Measurements from ENCODE around the gene PUM2. TPM values are rescaled to one million over a fixed set of nuclear protein-coding genes. Genes with fewer than 3 reads are reported as not detected.

The PUM2 gene
- total RNA-seq, 1 donor from 2014 or later, result 130 TPM

- peak; percentile 53 for ATAC-seq
- intact Hi-C loops (cut with DNase I), result no loop called here
Measured at GRCh38 chr2:20223407-20224163, 127.1 kb downstream of the PUM2 start.

DNA sequence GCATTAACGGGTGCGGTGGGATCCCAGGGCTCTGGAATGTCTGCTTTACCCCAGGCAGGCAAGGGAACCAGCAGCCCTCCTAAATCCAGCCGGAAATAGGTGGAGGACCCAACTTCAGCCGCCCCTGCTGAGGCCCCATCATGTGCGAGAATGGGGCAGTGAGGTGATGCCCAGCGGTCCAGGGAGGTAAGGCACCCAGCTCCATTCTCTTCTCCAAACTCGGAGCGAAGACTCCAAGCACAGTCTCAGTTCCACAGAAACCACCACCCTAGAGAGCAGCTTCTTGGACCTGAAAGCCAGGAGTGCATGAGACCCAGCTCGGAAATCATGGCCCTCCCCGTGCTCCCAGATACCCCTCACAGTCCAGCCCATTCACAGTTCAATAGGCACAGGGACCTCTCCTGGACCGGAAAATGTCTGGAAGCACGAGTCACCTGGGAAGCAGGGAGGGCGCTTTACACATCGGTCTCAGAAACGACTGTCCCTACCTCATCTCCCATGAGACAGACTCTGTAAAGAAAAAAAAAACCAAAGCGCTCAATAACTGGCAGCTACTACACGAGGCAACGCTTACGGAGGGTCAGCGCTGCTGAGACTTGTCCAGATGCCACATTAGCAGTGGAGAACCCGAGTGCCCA lies 127.8 kb downstream of the PUM2 start:
- no peak for DNase-seq (ENCODE audit: low spot score)
- intact Hi-C loops (cut with DNase I), result no loop called here
- no peak for ATAC-seq

More at GRCh38 chr2:20223407-20224163, 127.1 kb downstream of the PUM2 start:
- peak; percentile 64 for DNase-seq (ENCODE audit: low spot score)

- intact Hi-C loops (cut with DNase I), result no loop called here
- DNase-seq (ENCODE audit: low spot score), result no peak
- ATAC-seq, result no peak
Measured at GRCh38 chr2:20222014-20222768, 128.5 kb downstream of the PUM2 start.

DNA sequence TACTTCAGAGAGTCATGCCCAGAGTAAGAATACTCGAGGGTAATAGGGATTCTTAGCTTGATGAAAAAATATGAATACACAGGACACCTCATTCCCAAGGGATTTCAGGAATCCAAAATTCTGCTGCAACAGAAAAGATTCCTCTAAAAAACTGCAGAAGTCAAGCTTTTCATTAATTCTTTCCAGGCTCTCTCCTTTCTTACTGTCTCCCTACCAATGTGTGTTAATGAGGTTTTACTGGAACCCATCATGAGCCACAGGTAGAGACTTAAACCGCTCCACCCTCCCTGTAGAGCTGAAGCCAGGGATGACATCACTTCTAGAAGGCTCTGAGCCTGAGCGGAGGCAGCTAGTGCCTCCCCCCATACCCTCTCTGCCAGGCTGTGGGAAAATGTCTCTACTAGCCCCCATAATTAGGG lies 129.1 kb downstream of the PUM2 start:
- ATAC-seq (no peak), DNase-seq (ENCODE audit: low spot score) (no peak)
- intact Hi-C loops (cut with DNase I), result no loop called here

DNA sequence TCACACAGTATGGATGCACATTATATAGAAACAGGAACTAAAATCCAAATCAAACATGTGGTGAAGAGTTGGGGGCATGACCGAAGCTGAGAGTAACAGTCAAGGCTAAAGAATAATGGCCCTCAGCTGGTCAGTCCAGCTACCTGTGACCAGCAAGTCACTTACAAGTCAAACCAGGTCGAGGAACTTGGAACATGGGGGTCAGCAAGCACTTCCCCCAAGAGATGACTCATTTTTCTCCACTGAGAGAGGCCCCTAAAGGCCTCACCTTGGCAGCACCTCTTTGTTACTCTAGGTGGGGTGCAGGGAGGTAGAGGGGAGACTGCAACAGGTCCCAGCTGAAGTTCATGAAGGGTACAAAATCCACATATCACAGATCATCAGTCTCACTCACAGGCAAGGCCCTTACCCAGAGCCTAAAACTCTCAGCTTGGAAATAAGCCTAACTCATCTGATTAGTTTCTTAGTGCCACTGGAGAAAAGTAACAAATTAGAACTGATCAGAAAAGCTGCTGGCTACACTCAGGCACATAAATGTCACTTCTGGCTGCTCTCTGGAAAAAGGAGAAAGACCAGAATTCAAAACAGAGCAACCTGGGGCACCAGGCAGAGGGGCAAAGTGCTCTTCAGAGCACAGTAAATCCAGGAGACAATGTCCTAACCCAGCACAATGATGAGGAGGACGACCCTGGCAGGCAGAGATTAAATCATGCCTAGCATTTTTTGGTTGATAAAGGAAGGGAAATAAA lies 129.7 kb downstream of the PUM2 start:
- intact Hi-C loops (cut with DNase I), result no loop called here
- ATAC-seq (no peak), DNase-seq (ENCODE audit: low spot score) (no peak)

GRCh38 chr2:20219763-20220380 lies 130.8 kb downstream of the PUM2 start:
- intact Hi-C loops (cut with DNase I), result no loop called here
- no peak for DNase-seq (ENCODE audit: low spot score)

DNA sequence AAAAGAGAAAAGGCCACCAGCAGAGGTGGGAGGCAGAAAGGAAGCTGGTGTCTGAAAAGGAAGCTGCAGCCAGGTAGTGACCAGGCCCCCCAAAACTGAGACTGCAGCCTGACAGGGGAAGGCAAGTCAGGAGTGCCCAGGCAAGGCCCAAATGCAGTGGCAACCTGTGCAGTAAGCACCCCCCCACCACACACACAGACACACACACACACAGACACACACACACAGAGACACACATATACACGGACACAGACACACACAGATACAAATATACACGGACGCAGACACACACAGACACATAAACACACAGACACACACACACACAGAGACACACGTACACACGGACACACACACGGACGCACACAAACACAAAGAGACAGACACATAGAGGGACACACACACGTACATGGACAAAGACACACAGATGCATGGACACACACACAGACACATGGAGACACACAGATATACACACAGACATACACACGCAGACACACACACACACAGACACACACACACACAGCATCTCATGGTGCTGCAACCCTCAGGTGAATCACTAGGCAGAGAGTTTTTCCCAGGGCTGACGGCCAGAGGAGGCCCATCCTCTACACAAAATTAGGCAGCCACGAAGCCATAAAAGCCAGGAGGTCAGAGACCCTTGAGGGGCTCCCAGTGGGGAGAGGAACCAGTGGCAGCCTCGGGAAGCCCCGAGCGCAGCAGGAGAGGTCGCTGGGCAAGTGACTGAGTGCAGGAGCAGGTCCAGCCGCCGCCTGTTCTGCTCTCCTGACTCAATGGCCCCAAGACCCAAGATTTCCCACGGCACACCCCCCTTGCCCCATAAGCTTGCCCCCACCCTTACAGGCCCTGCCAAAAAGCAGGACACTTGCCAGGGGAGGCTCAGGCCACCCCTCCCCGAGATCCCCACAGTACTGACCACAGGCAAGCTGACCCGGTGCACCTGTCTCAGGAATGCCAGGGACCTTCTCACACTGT lies 132.0 kb downstream of the PUM2 start:
- intact Hi-C loops (cut with DNase I), result no loop called here
- ATAC-seq (no peak), DNase-seq (ENCODE audit: low spot score) (no peak)

More at GRCh38 chr2:20219763-20220380, 130.8 kb downstream of the PUM2 start:
- no peak for ATAC-seq

- DNase-seq (ENCODE audit: low spot score) (no peak), ATAC-seq (no peak)
- intact Hi-C loops (cut with DNase I), result no loop called here
Measured at GRCh38 chr2:20217041-20217970, 133.3 kb downstream of the PUM2 start.

DNA sequence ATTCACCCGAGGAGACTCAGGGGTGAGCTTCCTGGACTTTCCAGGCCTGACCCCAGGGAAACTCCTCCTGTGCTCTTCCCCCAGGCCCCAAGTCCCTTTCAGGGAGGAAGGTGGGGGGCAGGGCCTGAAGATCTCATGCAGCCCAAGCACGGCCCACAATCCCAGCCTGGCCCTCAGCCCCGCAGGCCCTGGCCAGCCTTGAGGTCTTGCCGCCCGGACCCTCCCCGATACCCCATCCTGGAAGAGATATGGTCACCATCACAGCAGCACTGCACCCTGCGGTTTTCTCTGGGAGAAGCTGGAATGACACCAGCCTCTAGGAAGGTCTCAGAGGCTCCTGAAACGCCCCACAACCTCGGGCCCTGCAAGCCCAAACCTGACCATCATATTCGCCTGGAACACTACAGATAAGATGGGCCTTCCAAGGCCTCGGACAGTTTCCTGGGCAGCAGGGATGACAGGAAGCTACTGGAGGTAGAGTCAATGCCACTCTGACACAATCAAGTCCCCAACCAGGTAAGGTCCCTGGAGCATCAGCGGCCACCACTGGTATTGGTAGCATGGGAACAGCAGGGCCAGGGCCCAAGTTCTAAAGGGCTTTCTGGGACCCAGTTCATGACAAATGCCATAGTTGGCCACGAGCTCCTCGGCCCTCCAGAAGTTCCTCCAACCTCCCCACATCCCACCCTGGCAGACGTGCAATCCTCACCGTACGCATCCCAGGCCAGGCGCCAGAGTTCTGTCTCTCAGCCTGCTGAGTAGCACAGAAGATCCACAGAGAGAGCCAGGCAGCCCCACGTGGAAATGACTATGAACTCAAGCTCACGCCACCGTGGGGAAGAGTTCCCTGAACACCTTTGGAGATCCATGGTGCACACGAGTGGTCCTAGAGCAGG lies 134.3 kb downstream of the PUM2 start:
- intact Hi-C loops (cut with DNase I), result no loop called here
- ATAC-seq (no peak), DNase-seq (ENCODE audit: low spot score) (no peak)

DNA sequence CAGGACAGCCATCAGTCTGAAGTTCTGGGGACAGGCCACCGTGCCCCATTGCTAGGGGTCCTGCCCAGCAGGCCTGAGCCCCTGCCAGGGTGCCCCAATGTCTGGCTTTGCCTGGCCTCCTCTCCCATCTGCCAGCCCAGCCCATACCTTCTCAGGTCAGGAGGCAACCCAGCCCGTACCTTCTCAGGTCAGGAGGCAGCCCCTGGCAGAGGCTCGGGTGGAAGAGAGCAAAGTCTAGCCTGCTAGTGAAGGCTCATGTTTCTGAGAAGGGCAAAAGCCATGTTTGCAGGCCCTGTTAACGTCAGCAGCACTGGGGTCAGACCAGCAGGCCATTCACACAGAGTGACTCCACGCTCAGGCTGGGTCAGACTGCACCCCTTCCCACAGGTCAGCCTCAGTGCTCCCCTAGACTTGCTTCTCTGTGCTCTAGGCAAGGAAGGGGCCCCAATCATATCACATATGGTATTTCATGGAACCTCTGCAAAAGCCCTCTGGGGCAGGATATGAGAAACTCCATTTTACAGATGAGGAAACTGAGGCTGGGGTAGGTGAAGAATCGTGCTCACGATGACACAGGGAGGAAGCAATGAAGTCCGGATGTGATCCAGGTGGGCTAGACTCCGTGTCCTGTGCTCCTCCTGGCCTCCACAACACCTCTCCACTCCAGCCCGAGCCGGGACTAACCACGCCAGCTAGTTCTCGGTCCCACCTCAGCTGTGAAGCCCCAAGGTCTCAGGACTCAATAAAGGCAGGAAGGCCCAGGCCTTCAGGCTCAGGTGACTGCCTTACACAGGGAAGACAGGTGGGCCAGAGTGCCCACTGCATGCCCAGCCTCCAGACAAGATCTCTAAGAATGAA lies 135.2 kb downstream of the PUM2 start:
- DNase-seq (ENCODE audit: low spot score), result no peak
- no peak for ATAC-seq
- intact Hi-C loops (cut with DNase I), result no loop called here

DNA sequence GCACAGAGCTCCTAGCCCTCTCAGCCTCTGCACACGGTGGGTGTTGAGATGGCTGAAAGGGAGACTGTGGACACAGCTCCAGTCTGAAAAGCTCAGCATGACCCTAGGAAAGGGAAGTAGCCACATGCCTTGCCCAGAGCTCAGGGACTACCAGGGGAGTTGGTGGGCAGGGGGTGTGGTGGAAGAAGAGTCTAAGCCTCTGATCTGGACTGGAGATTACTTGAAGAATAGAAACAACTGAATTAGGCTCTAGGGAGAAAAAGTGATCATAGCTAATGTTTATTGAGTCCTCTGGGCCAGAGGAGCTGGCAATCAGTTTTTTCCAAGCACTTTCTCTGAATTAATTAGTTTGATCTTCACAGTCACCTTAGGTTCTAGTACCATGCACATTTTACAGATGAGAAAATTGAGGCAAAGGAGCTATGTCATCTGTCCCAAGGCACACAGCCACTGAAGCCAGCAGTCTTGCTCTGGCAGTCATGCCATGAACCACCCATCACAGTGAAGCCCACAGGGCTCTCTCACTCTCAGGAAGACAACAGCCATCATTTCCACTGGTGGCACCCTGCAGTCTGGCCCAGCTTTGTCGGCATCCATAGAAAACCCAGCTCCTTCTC lies 136.0 kb downstream of the PUM2 start:
- intact Hi-C loops (cut with DNase I), result no loop called here
- ATAC-seq (no peak), DNase-seq (ENCODE audit: low spot score) (no peak)

DNA sequence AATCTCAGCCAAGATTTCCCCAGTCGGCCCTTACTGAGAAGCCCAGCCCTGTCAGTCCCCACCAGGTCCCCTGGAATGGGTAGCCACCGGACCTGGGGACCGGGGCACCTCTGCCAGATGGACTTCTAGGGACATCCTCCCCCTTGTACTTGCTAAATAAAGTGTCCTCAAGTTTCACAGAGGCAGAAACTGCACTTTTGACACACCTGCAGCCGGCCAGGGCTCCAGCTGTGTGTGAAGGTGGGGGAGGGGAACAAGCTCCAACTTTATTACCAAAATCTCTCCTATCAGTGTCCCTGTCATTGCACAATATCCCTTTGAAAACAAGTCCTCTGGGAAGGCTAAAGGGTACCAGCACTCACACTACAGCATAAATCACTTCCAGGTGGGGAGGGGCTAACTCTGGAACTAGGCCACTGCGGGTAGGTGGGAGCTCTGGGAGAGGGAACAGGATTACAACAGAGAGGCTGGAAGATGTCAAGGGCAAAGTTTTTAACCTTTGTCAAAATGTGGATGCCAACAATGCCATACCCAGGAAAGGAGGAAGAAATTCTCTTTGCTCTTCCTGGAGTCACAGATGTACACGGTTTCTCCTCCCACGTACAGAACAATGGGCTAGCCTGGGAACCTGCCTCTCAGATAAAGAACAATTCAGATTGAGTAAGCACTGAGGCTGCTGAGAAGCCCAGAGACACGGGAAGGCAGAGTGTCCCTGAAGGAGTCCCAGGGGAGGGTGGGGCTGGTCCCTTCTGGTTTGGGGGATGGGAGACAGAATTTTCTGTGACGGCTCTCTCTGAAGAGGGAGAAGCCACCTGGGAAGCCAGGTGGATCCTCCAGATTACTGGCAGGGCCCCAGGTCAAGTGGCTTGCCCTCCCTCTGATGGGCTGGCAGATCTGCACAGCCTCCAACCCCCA lies 136.7 kb downstream of the PUM2 start:
- intact Hi-C loops (cut with DNase I), result no loop called here
- DNase-seq (ENCODE audit: low spot score) (no peak), ATAC-seq (no peak)

DNA sequence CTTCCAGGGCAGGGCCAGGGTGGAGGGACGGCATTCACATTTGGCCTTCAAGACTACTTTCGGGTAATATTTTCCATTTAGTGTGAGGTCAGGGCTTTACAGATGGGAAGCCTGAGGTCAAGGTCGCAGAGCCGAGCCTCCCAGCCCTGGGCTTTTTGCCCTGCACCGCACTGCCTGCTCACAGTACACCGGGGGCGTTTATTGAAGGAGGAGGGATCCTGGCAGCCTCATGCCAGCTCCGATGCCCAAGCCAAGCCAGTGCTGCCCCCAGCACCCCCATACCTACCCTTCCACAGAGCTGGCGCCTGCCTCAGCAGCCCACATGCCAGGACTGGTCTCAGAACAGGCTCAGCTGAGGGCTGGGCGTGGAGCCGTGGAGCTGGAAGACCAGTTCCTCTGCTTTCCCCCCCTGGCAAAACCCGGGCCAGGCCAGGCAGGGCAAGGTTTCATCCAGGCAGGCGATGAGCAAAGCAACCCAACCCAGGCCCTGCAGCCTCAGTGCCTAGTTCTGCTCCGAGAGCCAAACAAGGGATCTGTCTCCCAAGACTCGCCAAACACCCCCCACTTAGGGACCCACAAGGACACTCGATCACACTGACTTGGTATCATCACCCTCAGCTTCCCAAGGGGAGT lies 137.7 kb downstream of the PUM2 start:
- intact Hi-C loops (cut with DNase I), result no loop called here
- DNase-seq (ENCODE audit: low spot score), result no peak
- ATAC-seq, result no peak

Data from sciatic nerve (tissue), 2 donors.